Eye (tissue), 1 donor: ENCODE measurements around the gene GTF3C1.
"Not testable (repeated sequence)": the region's sequence is repeated elsewhere in the genome, so short reads cannot be mapped to it uniquely, and the experiment has no call there.

Source experiments
- DNase-seq: peaks from one replicate; pipeline ENCODE4 v3.0.0-alpha.2; 2015

GTF3C1 gene

DNA sequence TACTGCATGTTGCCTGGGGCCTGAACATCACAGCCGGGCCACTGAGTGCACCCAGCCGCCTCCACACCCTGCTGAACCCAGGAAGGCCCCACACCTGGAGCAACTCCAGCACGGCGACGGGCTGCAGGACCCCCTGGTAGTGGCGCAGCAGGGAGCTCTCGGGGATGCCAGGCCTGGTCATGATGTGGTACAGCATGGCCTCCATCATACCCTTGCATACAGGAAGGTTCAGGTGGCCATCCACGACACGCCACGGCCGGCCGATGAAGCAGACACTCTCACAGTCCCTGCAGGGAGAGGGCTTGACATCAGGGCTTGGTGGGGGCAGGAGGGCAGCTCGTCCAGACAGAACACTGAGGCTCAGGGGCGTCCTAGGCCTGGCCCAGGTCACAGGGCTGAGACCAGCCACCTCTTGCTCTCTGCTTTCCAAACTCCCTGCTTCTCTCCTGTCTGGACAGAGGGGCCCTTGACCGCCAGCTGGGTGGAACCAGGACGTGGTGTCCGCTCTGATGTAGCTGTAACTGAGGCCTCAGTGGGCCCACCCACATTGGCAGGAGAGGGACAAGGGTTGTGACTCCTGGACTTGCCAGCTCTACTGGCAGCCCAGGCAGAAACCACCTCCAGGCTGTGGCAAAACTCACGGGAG, 87.4 kb downstream of the GTF3C1 start:
- DNase-seq: no peak

DNA sequence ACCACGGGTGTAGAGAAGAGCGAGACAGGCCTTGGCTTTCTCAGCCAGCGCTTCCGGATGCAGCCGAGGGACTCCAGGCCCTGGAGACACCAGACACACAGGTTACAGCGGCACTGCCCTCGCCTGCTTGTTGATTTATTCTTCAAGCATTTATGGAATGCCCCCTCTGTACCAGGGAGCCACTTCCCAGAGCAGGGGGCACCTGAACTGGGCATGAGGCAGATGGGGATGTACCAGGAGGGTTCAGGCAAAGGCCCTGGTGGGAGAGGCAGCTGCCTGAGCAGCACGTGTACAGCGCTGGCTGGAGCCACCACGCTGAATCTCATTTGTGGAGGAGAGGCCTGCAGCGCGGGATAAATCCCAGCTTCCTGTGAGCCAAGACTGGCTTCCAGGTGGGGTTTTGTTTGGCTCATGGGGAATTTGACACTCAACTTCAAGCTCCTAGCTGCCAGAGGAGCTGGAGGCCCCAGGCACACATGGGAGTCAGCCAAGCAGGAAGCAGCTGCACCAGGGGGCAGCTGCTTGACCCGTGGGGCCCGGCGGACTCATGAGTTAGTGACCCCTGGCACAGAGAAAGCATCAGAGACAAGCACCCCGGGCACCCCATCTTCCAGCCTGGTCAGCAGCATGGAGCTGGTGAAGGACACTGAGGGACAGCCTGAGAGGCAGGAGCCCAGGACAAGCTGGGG, 88.1 kb downstream of the GTF3C1 start:
- DNase-seq: no peak

DNA sequence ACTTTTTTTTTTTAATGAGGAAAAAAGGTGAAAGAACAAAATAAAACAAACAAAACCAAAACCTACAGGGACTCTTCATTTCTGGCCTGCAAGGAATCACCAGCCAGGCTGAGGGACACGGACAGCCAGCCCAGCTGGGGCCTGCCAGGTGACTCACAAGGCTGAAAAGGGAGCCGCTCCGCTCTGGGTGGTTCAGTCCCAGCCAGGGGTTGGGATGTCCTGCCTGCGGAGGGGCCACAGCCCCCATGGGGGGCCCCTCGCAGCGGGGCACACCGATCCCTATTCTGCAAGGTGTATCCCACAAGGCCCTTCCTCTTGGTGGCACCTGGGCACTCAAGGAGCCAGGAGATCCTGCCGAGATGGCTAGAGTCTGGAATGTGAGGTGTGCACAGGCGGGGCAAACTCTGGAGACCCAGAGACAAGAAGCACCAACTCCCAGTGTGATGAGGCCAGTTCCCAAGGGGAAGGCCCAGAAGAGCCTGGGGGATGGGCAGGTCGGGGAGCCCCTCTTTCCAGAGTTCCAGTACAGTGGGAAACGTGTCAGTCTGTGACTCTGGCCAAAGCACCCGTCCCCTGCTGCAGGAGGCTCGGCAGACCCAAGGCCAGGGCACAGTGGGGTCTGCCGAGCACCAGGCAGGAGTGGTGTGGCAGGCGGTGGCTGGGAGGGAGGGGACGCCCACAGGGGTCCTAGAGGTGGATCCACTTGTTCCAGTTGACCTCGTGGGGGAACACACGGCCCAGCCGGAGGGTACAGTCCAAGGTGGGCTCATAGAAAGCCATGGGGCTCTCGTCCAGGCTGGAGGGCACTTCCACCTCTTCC, 88.8 kb downstream of the GTF3C1 start:
- no peak for DNase-seq

DNA sequence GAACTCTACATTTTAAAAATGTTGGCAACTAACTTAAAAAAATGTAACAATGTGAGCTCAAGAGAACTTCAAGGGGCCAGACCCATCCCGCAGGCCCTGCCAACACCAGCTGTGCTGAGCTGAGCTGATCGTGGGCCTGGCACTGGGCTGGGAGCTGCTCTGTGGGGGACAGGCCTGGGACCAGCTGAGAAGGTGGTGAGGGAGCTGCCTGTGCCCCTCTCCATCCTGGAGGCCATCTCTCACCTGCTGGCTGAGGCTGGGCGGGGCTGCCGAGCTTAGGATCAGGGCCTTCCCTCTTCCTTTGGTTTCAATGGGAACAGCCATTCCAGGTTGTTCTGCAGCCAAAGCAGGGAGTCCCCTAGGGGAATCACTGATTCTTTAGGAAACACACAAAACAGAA, 89.5 kb downstream of the GTF3C1 start:
- DNase-seq: no peak

DNA sequence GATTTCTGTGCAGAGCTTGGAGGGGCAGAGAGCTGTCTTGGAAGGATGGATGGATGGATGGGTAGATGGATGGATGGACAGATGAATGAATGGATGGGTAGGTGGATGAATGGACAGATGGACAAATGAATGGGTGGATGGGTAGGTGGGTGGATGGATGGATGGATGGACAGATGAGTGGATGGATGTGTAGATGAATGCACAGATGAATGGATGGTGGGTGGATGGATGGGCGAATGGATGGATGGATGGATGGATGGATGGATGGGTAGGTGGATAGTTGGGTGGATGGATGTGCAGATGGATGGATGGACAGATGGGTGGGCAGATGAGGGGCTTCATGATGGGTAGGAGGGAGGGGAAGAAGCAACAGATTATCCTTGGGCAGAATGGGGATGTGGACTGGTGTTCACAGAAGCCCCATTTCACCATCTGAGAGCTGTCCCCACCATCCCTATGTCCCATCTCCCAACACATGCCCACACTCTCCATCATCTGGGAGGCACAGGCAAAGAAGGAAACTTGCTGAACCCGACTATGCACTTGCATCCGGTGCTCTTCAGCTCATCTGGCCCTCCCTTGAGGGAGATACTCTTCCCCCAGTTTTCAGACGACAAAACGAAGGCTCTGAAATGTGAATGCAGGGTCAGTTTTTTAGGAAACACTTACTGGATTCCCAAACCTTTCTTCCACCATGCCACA, 90.6 kb downstream of the GTF3C1 start:
- no peak for DNase-seq

DNA sequence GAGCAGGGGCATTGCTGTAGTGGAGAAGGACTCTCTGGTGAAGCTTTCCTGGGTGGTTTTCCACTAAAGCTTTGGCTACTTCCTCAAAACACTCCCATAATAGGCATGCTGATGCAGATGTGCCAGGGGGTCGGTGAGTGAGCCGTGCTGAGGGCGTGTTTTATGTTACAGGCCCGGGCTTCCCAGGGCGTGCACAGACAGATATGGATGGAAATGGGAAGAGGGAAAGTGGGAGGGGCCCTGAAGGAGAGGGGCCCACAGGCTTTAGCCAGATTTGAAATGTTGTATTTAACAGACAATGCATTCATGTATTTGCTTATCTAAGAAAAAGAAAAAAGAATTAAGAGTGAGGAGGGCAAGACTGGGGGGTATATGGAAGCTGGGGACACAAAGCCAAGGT, 91.5 kb downstream of the GTF3C1 start:
- peak; percentile 27 for DNase-seq

DNA sequence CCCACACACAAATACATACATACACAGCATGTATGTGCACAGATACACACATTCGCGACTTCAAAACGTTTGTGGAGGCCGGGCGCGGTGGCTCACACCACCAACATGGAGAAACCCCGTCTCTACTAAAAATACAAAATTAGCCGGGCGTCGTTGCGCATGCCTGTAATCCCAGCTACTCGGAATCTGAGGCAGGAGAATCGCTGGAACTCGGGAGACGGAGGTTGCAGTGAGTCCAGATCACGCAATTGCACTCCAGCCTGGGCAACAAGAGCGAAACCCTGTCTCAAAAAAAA, 92.2 kb downstream of the GTF3C1 start:
- not testable (repeated sequence) for DNase-seq

DNA sequence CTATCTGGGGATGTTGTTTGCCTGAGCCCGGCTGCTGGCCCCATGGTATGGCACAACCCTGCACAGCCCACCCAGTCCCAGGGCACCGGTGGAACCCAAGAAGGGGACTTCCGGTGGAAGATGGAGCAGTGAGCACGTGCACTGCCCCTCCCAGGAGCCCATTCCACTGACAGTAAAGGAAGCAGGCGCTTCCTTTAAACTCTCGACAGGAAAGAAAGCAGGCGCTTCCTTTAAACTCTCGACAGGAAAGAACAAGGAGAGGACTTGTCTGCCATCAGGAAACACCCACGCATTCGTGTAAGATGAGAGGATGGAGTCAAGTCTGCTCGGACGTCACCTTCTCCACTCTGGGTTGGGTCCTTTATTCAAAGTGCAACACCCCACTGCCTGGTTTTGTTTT, 94.0 kb downstream of the GTF3C1 start:
- no peak for DNase-seq

DNA sequence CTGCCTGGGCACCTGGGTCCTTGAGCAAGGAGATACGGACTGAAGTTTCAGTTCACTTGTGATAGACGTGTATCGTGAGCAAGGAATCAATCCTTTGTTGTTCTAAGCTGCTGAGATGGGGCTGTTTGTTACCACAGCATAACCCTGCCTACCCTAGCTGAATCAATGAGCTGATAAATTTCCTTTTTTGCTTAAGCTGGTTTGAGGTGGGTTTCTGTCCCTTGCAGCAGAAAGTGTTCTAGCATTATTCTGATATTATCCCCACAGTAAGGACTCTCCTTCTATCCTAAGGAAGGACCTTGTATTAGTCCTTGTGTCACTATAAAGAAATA, 96.3 kb downstream of the GTF3C1 start:
- DNase-seq: no peak

DNA sequence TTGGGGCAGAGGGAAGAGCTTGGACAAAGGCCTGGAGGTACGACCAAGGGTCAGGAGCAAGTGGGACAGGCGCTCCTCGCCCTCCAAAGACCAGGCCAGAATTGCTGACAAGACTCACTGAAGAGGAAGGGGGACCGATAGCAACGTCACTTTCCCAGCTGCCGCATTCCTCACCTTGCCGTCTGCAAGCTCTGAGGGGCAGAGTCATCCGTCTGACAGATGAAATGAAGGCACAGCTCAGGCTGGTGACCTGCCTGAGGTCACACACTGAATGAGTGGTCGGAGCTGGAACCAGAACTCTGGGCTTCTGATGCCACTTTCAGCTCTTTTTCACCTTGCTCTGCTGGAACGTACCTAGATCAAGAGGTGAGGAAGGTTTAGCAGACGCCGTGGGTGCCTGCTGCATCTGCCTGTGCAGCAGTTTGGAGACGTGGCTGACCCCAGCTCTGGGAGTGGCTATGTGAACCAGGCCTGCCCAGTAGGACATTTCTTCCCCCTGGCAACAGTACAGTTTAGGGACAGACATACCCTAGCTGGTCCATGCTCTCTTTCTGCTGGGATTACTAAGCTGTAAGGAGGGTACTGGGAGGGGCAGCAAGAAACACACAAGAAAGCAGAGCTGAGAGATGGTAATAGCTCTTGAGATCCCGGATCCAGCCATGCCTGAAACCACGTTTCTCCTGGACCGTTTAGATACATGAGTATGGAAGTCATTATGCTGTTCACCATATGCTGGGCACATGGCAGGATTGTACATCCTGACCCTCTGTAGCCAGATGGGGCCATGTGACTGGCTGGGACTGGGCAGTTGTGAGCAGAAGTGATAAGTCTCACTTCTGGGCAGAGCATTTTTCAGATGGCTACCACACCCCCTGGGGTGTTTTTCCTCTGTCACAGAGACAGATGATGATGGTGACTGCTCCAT, 96.9 kb downstream of the GTF3C1 start:
- no peak for DNase-seq

DNA sequence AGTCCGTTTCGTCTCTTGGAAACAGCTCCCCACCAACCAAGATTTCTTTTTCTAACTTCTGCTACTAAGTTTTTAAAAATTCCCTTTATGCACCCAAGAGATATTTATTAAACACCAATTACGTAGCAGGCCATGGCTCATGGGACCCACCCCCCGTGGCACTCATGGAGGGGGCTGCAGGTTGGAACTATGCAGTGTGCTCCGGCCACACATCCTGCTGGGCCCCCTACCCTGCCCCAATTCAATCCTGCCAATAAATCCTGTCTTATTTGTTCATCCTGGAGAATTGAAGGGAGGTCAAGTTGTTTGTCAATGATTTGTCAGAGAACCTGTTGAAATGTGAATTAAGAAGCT, 99.5 kb downstream of the GTF3C1 start:
- DNase-seq: no peak

DNA sequence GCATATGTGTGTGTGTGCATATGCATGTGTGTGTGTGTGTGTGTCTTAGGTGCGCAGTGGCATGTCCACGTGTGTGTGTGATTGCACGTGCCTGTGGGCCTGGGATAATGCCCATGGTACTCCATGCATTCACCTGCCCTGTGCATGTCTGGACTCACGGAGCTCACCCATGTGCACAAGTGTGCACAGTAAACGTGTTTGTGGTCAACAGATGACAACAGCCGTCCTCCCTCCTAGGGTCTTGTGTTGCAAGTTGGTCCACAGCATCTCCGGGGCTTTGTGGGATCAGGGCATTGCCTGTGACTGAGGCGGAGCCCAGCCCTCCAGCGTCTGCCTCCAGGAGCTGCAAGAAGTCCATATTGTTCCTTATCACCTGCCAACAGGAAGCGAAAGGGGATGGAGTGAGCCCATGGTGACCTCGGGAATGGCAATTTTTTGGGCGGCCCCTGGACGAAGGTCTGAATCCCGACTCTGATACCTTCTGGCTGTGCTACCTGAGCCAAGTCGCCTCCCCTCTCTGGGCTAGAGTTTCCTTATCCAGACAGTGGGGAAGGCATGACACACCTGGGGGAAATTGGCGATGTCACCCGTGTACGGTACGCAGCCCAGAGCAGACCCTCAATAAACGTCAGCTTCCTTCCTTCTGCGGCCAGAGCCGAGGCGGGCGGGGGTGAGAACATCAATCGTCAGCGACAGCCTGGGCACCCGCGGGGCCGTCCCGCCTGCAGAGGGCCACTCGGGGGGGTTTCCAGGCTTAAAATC, 100.1 kb downstream of the GTF3C1 start:
- DNase-seq: no peak

DNA sequence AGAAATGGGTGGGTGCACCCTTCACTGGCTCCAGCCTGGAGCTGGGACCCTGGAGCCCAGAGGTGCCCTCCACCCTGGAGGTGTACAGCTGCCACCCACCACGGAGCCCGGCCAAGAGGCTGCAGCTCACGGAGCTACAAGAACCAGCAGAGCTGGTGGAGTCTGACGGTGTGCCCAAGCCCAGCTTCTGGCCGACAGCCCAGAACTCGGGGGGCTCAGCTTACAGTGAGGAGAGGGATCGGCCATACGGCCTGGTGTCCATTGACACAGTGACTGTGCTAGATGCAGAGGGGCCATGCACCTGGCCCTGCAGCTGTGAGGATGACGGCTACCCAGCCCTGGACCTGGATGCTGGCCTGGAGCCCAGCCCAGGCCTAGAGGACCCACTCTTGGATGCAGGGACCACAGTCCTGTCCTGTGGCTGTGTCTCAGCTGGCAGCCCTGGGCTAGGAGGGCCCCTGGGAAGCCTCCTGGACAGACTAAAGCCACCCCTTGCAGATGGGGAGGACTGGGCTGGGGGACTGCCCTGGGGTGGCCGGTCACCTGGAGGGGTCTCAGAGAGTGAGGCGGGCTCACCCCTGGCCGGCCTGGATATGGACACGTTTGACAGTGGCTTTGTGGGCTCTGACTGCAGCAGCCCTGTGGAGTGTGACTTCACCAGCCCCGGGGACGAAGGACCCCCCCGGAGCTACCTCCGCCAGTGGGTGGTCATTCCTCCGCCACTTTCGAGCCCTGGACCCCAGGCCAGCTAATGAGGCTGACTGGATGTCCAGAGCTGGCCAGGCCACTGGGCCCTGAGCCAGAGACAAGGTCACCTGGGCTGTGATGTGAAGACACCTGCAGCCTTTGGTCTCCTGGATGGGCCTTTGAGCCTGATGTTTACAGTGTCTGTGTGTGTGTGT, 100.9 kb downstream of the GTF3C1 start:
- DNase-seq: peak; percentile 16

DNA sequence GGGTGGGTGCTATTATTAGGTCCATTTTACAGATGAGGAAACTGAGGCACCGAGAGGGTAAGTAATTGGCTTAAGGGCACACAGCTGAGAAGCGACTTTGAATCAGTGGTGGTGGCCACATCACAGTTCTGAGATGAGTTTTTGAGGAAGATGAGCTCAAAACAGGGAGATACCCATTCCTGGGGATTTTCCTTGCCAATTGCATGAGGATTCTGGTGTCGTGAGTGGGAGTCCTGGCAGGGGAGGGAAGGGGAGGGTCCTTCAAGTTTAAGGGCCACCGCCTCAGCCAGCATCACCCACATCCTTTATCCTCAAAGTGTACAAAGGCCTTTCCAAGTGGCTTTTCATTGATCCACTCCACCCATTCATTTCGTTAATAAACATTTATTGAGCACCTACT, 102.4 kb downstream of the GTF3C1 start:
- DNase-seq: no peak

DNA sequence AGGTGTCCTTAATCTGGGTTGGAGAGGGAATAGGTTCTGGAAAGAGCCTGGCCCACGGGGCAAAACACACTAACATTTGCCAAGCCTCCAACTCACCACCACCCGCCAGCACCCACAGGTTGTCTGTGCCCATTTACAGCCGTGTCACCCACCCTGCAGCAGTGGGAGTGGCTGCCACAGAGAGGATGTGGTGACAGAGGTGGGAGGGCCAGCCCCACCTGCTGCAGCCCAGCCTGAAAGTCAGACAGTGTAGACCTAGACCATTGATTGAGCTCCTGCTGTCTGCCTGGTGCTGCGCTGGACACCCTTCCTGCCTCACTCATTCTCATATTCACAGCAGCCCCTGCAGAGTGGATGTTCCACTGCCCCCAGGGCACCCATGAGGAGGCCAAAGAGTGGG, 103.0 kb downstream of the GTF3C1 start:
- no peak for DNase-seq

DNA sequence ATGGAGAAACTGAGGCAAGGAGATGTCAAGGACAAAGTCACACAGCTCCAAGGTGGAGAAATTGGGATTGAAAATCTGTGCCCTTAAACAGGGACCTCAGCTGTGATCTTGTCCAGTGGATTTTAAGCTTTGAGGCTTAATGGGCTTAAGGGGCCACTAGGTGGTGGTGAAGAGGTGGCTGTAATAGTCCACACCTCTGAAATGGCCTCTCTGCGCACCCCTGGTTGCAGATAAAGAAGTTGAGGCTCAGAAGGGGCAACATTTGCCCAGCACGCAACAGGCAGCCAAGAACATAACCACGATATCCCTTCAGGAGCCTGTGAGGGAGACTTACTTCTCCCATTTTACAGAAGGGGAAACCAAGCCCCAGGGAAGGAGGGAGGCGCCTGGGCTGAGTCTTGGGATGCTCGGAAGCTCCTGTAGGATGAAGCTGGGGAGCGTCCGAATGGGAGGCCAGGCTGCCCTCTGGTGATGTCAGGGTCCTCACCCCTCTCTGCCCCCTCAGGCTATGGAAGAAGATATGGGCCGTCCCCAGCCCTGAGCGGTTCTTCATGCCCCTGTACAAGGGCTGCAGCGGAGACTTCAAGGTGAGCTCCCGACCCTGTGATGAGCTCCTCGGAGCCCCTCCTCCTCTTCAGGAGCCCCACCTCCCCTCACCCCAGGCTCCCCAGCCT, 104.1 kb downstream of the GTF3C1 start:
- no peak for DNase-seq

DNA sequence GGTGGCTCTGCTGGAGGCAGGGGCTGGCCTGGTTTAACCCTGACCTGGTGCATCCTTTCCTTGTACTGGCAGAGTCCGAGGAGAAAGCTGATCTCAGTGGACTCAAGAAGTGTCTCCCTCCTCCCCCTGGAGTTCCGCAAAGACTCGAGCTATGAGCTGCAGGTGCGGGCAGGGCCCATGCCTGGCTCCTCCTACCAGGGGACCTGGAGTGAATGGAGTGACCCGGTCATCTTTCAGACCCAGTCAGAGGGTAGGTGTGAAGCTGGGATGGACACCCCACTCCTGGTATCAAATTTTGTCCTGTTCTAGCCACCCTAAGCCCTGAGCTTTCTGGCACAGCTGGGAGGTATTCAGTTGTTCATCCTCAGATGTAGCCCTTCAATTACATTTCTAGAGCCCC, 105.2 kb downstream of the GTF3C1 start:
- no peak for DNase-seq

DNA sequence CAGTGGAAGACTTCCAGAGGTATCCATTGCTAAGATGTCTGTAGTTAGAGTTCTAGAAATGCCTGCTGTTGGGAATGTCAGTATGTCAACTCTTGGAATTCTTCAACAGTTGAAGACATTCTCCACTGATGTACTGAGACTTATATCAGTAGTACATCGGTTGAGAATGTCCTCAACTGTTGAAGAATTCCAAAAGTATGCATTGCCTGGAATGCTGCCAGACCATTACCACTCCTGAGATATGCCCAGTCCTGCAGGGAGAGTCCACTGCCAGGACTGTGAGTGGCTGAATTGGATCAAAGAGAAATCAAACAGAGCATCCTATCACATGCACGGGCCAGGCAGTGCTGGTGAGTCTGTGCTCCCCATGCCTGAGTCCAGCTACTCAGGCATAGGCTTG, 105.7 kb downstream of the GTF3C1 start:
- DNase-seq: no peak

DNA sequence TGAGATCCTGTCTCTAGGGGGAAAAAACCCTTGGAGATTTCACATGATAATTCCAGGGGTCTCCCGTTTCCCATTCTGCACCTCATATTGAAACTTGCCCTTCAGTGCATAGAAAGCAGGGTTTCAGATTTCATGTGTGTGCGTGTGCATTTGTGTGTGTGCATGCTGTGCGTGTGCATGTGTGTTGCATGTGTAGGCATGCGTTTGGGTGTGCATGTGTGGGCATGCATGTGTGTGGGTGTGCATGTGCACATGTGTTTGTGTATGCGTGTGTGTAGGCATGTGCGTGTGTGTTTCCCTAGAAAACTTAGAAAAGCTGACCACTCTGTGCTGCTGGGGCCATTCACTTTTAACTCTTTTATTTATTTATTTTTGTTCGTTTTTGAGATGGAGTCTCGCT, 107.7 kb downstream of the GTF3C1 start:
- DNase-seq: no peak

DNA sequence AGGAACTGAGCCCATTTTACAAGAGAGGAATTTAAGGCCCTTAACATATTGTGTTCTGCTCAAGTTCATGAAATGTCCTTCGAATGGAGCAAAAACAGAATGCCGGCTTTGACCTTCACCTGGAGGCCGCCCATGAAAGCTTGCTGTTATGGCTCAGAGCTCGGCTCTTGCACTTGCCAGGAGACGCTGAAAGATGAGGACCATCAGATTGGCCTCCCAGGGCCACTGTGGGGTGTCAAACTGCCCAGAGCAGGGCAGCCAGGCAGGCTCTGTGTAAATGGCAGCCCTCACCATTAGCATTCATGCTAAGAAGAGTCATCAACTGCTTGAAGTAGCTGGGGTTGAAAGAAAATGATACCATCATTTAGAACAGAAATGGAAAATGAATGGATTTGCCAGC, 108.4 kb downstream of the GTF3C1 start:
- DNase-seq: no peak
